SK-N-SH treated with all-trans-retinoic acid at 6 μM for 48 hours (cell line): ENCODE data around the gene MADD.

Experiments
- ATAC-seq: fragments of 200-7000 bp; cut with Tn5 transposase; 3 replicates; pipeline ENCODE4 v1.9.1; 2020; ENCODE audit warnings: mild to moderate bottlenecking, moderate library complexity
- BACH2 ChIP-seq: fragments of 250-450 bp; sonication (Bioruptor Pico); IDR thresholded peaks from 2 replicates; pipeline ENCODE4 v1.9.0; 2021; ENCODE audit warnings: mild to moderate bottlenecking, borderline replicate concordance
- CSDC2 ChIP-seq: fragments of 250-450 bp; sonication (Bioruptor Pico); IDR thresholded peaks from 2 replicates; pipeline ENCODE4 v1.5.0; 2020; ENCODE audit warnings: mild to moderate bottlenecking, moderate library complexity
- ESRRG ChIP-seq: fragments of 250-450 bp; sonication (Bioruptor Pico); IDR thresholded peaks from 2 replicates; pipeline ENCODE4 v1.6.1; 2021; ENCODE audit warnings: mild to moderate bottlenecking
- ISL1 ChIP-seq: fragments of 250-450 bp; sonication (Bioruptor Pico); IDR thresholded peaks from 2 replicates; pipeline ENCODE4 v2.1.2; 2022; ENCODE audit warnings: mild to moderate bottlenecking, moderate library complexity
- PPARA ChIP-seq: fragments of 250-450 bp; sonication (Bioruptor Pico); IDR thresholded peaks from 2 replicates; pipeline ENCODE4 v1.5.0; 2020; ENCODE audit warnings: mild to moderate bottlenecking, borderline replicate concordance
- RARB ChIP-seq: fragments of 250-450 bp; sonication (Bioruptor Pico); IDR thresholded peaks from 2 replicates; pipeline ENCODE4 v1.8.0; 2021; ENCODE audit warnings: mild to moderate bottlenecking, moderate library complexity
- SNAI2 ChIP-seq: fragments of 250-450 bp; sonication (Bioruptor Pico); IDR thresholded peaks from 2 replicates; pipeline ENCODE4 v1.5.0; 2020; ENCODE audit warnings: mild to moderate bottlenecking, moderate library complexity
- TCF4 ChIP-seq: fragments of 250-450 bp; sonication (Bioruptor Pico); IDR thresholded peaks from 2 replicates; pipeline ENCODE4 v1.8.0; 2021; ENCODE audit warnings: mild to moderate bottlenecking, moderate library complexity, borderline replicate concordance
- TOX ChIP-seq: fragments of 250-450 bp; sonication (Bioruptor Pico); IDR thresholded peaks from 2 replicates; pipeline ENCODE4 v1.8.0; 2021; ENCODE audit warnings: mild to moderate bottlenecking, moderate library complexity, borderline replicate concordance
- ZC3H10 ChIP-seq: fragments of 250-450 bp; sonication (Bioruptor Pico); IDR thresholded peaks from 2 replicates; pipeline ENCODE4 v1.5.1; 2021; ENCODE audit warnings: mild to moderate bottlenecking, moderate library complexity
- ZFP3 ChIP-seq: fragments of 250-450 bp; sonication (Bioruptor Pico); IDR thresholded peaks from 2 replicates; pipeline ENCODE4 v1.5.0; 2020; ENCODE audit warnings: mild to moderate bottlenecking, moderate library complexity
- ZFP30 ChIP-seq: fragments of 450-650 bp; formaldehyde crosslinking; IDR thresholded peaks from 2 replicates; pipeline ENCODE4 v1.5.0; 2022; ENCODE audit warnings: mild to moderate bottlenecking, moderate library complexity
- ZNF565 ChIP-seq: fragments of 450-650 bp; formaldehyde crosslinking; conservative IDR thresholded peaks from 2 replicates; pipeline ENCODE4 v1.5.0; 2020; ENCODE audit warnings: low read depth, mild to moderate bottlenecking, moderate library complexity
- ZNF70 ChIP-seq: fragments of 450-650 bp; formaldehyde crosslinking; IDR thresholded peaks from 2 replicates; pipeline ENCODE4 v1.5.0; 2020; ENCODE audit warnings: mild to moderate bottlenecking, moderate library complexity
- ZNF8 ChIP-seq: fragments of 450-650 bp; formaldehyde crosslinking; IDR thresholded peaks from 2 replicates; pipeline ENCODE4 v1.5.0; 2020; ENCODE audit warnings: mild to moderate bottlenecking, moderate library complexity
- TF ChIP-seq, protein P1 (sequence below): fragments of 250-450 bp; sonication (Bioruptor Pico); IDR thresholded peaks from 2 replicates; pipeline ENCODE4 v1.8.0; 2021; ENCODE audit warnings: low read depth, mild to moderate bottlenecking, moderate library complexity, borderline replicate concordance
- TF ChIP-seq, protein P2 (sequence below): fragments of 250-450 bp; sonication (Bioruptor Pico); IDR thresholded peaks from 2 replicates; pipeline ENCODE4 v1.8.0; 2020; ENCODE audit warnings: mild to moderate bottlenecking, moderate library complexity, borderline replicate concordance
- TF ChIP-seq, protein P3 (sequence below): fragments of 250-450 bp; sonication (Bioruptor Pico); IDR thresholded peaks from 2 replicates; pipeline ENCODE4 v1.5.0; 2020; ENCODE audit warnings: mild to moderate bottlenecking, moderate library complexity
- TF ChIP-seq, protein P4 (sequence below): fragments of 250-450 bp; sonication (Bioruptor Pico); IDR thresholded peaks from 2 replicates; pipeline ENCODE4 v1.5.1; 2021; ENCODE audit warnings: mild to moderate bottlenecking, moderate library complexity
- TF ChIP-seq, protein P5 (sequence below): fragments of 250-450 bp; sonication (Bioruptor Pico); IDR thresholded peaks from 2 replicates; pipeline ENCODE4 v1.5.1; 2020; ENCODE audit warnings: low read depth, mild to moderate bottlenecking, moderate library complexity

The MADD gene

DNA sequence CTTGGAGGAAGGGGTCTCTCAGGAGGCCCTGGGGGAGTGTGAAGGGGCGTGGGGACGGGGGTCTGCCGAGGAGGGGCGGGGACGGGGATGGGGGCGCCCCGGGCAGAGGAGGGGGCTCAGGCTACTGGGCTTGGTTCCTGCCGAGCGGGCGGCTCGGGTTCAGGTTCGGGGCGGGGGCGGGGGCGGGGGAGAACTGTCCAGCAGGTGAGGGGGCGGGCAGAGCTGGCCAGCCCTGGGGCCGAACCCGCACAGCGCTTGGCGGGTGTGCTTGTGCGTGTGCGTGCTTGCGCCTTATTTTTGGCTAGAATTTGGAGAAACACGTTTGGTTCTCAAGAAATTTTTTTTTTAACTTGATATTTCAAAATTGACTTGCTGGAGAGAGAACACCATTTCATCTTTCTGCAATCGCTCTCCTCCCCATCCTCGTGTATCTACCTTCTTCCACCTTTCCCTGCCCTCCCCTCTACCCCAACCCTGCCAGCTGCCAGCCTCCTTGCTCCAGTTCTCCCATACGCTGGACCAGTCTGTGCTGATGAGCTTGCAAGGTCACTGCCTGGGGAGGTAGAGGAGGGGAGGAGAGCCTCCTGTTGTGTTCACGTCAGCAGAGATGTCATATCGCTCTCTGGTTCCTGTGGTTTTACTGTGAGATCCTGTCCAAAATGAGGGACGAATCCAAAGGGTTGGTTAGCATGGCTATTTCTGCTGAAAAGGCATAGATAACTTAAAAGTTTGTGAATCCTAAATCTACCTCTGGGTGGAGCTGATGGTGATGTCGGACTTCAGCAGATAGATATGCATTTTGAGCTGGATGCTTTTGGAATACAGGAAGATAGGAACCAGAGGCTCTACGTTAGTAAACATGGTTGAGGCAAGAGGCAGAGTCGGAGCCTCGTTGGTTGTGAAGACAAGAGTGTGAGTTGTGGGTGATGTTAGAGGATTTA, 668 bp downstream of the MADD start:
- peak; percentile 27 for ATAC-seq
- no peak for TF ChIP-seq PPARA
- TF ChIP-seq ESRRG, result no peak
- TF ChIP-seq ZNF8 (CRISPR knock-in tag), result no peak
- no peak for TF ChIP-seq TOX (CRISPR knock-in tag)
- TF ChIP-seq, protein P1, sequence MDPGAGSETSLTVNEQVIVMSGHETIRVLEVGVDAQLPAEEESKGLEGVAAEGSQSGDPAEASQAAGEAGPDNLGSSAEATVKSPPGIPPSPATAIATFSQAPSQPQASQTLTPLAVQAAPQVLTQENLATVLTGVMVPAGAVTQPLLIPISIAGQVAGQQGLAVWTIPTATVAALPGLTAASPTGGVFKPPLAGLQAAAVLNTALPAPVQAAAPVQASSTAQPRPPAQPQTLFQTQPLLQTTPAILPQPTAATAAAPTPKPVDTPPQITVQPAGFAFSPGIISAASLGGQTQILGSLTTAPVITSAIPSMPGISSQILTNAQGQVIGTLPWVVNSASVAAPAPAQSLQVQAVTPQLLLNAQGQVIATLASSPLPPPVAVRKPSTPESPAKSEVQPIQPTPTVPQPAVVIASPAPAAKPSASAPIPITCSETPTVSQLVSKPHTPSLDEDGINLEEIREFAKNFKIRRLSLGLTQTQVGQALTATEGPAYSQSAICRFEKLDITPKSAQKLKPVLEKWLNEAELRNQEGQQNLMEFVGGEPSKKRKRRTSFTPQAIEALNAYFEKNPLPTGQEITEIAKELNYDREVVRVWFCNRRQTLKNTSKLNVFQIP (CRISPR knock-in tag), result no peak
- no peak for TF ChIP-seq ZFP3 (CRISPR knock-in tag)
- TF ChIP-seq ZNF70, result no peak
- no peak for TF ChIP-seq ZC3H10
- TF ChIP-seq, protein P2, sequence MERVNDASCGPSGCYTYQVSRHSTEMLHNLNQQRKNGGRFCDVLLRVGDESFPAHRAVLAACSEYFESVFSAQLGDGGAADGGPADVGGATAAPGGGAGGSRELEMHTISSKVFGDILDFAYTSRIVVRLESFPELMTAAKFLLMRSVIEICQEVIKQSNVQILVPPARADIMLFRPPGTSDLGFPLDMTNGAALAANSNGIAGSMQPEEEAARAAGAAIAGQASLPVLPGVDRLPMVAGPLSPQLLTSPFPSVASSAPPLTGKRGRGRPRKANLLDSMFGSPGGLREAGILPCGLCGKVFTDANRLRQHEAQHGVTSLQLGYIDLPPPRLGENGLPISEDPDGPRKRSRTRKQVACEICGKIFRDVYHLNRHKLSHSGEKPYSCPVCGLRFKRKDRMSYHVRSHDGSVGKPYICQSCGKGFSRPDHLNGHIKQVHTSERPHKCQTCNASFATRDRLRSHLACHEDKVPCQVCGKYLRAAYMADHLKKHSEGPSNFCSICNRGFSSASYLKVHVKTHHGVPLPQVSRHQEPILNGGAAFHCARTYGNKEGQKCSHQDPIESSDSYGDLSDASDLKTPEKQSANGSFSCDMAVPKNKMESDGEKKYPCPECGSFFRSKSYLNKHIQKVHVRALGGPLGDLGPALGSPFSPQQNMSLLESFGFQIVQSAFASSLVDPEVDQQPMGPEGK (CRISPR knock-in tag), result no peak
- TF ChIP-seq ZFP30 (CRISPR knock-in tag), result no peak
- no peak for TF ChIP-seq BACH2
- TF ChIP-seq, protein P3, sequence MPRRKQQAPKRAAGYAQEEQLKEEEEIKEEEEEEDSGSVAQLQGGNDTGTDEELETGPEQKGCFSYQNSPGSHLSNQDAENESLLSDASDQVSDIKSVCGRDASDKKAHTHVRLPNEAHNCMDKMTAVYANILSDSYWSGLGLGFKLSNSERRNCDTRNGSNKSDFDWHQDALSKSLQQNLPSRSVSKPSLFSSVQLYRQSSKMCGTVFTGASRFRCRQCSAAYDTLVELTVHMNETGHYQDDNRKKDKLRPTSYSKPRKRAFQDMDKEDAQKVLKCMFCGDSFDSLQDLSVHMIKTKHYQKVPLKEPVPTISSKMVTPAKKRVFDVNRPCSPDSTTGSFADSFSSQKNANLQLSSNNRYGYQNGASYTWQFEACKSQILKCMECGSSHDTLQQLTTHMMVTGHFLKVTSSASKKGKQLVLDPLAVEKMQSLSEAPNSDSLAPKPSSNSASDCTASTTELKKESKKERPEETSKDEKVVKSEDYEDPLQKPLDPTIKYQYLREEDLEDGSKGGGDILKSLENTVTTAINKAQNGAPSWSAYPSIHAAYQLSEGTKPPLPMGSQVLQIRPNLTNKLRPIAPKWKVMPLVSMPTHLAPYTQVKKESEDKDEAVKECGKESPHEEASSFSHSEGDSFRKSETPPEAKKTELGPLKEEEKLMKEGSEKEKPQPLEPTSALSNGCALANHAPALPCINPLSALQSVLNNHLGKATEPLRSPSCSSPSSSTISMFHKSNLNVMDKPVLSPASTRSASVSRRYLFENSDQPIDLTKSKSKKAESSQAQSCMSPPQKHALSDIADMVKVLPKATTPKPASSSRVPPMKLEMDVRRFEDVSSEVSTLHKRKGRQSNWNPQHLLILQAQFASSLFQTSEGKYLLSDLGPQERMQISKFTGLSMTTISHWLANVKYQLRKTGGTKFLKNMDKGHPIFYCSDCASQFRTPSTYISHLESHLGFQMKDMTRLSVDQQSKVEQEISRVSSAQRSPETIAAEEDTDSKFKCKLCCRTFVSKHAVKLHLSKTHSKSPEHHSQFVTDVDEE (CRISPR knock-in tag), result no peak
- TF ChIP-seq SNAI2, result no peak
- TF ChIP-seq, protein P4, sequence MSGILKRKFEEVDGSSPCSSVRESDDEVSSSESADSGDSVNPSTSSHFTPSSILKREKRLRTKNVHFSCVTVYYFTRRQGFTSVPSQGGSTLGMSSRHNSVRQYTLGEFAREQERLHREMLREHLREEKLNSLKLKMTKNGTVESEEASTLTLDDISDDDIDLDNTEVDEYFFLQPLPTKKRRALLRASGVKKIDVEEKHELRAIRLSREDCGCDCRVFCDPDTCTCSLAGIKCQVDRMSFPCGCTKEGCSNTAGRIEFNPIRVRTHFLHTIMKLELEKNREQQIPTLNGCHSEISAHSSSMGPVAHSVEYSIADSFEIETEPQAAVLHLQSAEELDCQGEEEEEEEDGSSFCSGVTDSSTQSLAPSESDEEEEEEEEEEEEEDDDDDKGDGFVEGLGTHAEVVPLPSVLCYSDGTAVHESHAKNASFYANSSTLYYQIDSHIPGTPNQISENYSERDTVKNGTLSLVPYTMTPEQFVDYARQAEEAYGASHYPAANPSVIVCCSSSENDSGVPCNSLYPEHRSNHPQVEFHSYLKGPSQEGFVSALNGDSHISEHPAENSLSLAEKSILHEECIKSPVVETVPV (CRISPR knock-in tag), result no peak
- TF ChIP-seq TCF4 (CRISPR knock-in tag), result no peak
- TF ChIP-seq, protein P5, sequence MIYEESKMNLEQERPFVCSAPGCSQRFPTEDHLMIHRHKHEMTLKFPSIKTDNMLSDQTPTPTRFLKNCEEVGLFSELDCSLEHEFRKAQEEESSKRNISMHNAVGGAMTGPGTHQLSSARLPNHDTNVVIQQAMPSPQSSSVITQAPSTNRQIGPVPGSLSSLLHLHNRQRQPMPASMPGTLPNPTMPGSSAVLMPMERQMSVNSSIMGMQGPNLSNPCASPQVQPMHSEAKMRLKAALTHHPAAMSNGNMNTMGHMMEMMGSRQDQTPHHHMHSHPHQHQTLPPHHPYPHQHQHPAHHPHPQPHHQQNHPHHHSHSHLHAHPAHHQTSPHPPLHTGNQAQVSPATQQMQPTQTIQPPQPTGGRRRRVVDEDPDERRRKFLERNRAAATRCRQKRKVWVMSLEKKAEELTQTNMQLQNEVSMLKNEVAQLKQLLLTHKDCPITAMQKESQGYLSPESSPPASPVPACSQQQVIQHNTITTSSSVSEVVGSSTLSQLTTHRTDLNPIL (CRISPR knock-in tag), result no peak
- no peak for TF ChIP-seq ZNF565
- TF ChIP-seq RARB (CRISPR knock-in tag), result no peak
- no peak for TF ChIP-seq ISL1 (CRISPR knock-in tag)
- no peak for TF ChIP-seq CSDC2 (CRISPR knock-in tag)

DNA sequence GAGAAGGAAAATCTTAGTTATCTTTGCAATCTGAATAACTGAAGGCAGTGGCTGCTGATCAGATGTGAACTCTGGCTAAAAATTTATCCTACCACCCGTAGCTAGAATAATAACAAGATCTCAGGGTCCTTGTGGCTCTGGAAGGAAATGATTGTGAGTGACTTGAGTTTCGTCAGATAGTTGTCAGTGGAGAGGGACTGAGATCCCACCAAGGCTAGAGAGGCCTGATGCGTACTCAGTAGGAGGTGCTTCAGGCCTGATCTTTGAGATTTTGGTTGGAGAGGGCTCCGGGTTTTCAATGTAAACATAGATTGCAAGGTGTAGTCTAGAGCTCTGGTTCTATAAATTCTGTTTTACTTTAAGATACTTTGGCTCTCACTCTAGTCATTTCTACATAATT, 1.4 kb downstream of the MADD start:
- no peak for TF ChIP-seq ZNF8 (CRISPR knock-in tag)
- TF ChIP-seq ZFP3 (CRISPR knock-in tag), result no peak
- TF ChIP-seq, protein P4 (CRISPR knock-in tag), result no peak
- no peak for TF ChIP-seq PPARA
- no peak for ATAC-seq
